Activated CD8-positive, alpha-beta T cell treated with anti-CD3 and anti-CD28 coated beads for 36 hours (primary cell): ENCODE data around the gene SLC1A7. TPM values are rescaled to one million over a fixed set of nuclear protein-coding genes. Genes with fewer than 3 reads are reported as not detected.

Experiments
- ATAC-seq: fragments of 200-7000 bp; cut with Tn5 transposase; one replicate; pipeline ENCODE4 v1.10.0; 2021; ENCODE audit warnings: mild to moderate bottlenecking, moderate library complexity
- CTCF ChIA-PET: fragments of 350-600 bp; sonication (Branson Sonifier 250); formaldehyde crosslinking; loops from one replicate; lab custom pipeline; 2021; ENCODE audit warnings: antibody characterized with exemption; lab: Charles Lee
- POLR2A ChIA-PET: fragments of 350-600 bp; sonication (Branson Sonifier 250); formaldehyde crosslinking; loops from one replicate; lab custom pipeline; 2021; ENCODE audit warnings: antibody characterized with exemption; lab: Charles Lee
- DNase-seq: peaks from one replicate; pipeline ENCODE4 v3.0.0-alpha.2; 2020
- H3K27ac Mint-ChIP-seq: one replicate; pipeline ENCODE4 v1.8.0; 2021; ENCODE audit warnings: mild to moderate bottlenecking, mixed read lengths
- H3K27me3 Mint-ChIP-seq: one replicate; pipeline ENCODE4 v1.8.0; 2021; ENCODE audit warnings: mixed read lengths
- H3K36me3 Mint-ChIP-seq: one replicate; pipeline ENCODE4 v1.8.0; 2021; ENCODE audit warnings: low read depth, mixed read lengths
- H3K4me1 Mint-ChIP-seq: one replicate; pipeline ENCODE4 v1.8.0; 2021; ENCODE audit warnings: low read depth, mixed read lengths
- H3K4me3 Mint-ChIP-seq: one replicate; pipeline ENCODE4 v1.8.0; 2021; ENCODE audit warnings: mild to moderate bottlenecking, moderate library complexity, mixed read lengths
- H3K9me3 Mint-ChIP-seq: one replicate; pipeline ENCODE4 v1.8.0; 2021; ENCODE audit warnings: mixed read lengths
- CTCF ChIP-seq: fragments of 200-600 bp; IDR thresholded peaks from one replicate; pipeline ENCODE4 v1.8.0; 2022; ENCODE audit warnings: antibody characterized with exemption, mild to moderate bottlenecking
- intact Hi-C: fragments of 100-400 bp; cut with micrococcal nuclease; formaldehyde crosslinking; loops from one replicate; pipeline ENCODE4 v1.10.0; 2022
- total RNA-seq, 2 experiments: library from RNA; stranded (reverse); gene quantifications; one replicate each; pipeline ENCODE4 v1.2.3, GENCODE V29; 2021

The SLC1A7 gene
- total RNA-seq, 2 experiments from 2014 or later, result not detected

DNA sequence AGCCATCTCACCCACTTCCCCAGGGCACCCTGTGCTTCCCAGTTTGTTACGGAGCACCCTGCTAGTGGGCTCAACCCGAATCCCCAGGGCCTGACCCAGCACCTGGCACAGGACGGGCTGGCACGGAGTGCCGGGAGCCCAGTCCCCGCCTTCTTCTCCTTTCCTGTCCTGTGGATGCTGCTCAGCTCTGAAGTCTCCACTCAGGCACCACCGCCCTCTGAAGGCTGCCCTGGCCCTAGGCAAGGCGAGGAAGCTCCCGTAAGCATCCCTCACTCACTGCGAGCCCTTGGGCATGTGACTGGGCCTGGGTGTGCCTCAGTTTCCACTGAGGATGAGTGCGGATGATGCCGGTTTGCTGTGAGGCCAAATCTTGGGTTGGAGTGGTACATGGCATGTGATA lies 21.8 kb downstream of the SLC1A7 start:
- ChIA-PET POLR2A (interaction anchor here (1.0 kb wide), 1 partner anchor 11 kb away, joined by 3 read pairs; no protein-coding TSS in a partner anchor), CTCF (no interaction called here)
- H3K4me3 Mint-ChIP-seq, result no peak overlapping the region
- no peaks in the 10 kb centered on the region for H3K9me3 Mint-ChIP-seq
- DNase-seq, result no peak
- no peak overlapping the region for H3K27ac Mint-ChIP-seq
- no peak for TF ChIP-seq CTCF
- H3K27me3 Mint-ChIP-seq, result no peaks in the 10 kb centered on the region
- intact Hi-C loops, result no loop called here
- H3K4me1 Mint-ChIP-seq, result no peaks in the 10 kb centered on the region
- H3K36me3 Mint-ChIP-seq, result no peaks in the 10 kb centered on the region
- ATAC-seq, result no peak

DNA sequence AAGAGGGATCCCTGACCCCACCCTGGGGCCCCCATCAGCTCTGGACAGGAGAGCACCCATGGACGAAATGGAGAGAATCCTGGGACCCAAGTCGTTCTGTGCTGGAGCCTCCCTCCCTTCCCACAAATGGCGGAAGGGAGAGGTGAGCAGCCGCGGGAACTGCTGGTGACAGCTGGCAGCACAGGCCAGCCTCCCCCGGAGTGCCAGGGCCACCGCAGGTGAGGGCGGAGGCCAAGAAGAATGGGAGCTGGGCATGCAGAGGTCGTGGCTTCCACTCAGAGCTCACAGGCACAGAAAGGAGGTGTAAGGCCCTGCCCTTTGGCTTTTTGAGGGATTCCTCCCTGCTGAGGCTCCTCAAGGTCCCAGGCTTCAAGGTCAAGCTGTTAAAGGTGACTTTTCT lies 24.6 kb downstream of the SLC1A7 start:
- H3K36me3 Mint-ChIP-seq, result no peaks in the 10 kb centered on the region
- intact Hi-C loops, result no loop called here
- H3K27me3 Mint-ChIP-seq, result no peaks in the 10 kb centered on the region
- no peaks in the 10 kb centered on the region for H3K9me3 Mint-ChIP-seq
- ChIA-PET CTCF (no interaction called here), POLR2A (no interaction called here)
- H3K4me3 Mint-ChIP-seq, result no peak overlapping the region
- TF ChIP-seq CTCF, result no peak
- ATAC-seq (no peak), DNase-seq (no peak)
- no peaks in the 10 kb centered on the region for H3K4me1 Mint-ChIP-seq
- H3K27ac Mint-ChIP-seq, result no peak overlapping the region

DNA sequence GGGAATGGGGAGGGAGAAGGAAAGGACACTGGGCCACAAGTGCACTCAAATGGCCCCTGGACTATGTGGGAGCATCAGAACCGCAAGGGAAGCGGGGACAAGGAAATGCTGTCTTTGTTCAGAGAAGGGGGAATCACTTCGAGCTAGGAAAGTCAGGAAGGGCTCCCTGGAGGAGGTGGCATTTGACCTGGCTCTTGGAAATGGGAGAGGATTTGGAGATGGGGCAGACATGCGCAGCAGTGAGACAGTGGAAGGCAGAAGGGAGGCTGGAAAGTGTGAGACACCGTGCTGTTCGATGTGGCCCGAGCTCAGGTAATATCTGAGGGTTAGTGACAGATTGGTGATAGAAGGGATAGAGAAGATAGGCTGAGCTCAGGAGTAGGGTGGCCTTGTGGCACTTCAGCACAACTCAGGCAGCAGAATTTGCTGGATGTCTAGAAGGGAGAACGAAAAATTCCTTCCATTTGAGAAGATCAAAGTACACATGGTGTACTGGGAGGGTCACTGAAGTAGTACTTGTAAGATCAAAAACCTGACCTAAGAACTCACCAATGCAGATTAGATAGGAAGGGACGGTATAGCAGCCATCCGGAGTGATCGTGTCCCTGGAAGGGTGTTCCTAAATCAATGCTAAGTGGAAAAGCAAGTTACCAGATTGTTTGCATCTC lies 25.4 kb downstream of the SLC1A7 start:
- no peak for TF ChIP-seq CTCF
- DNase-seq (no peak), ATAC-seq (no peak)
- Mint-ChIP-seq H3K27ac (no peak overlapping the region), H3K27me3 (no peaks in the 10 kb centered on the region), H3K4me1 (no peaks in the 10 kb centered on the region), H3K36me3 (no peaks in the 10 kb centered on the region), H3K9me3 (no peaks in the 10 kb centered on the region), H3K4me3 (no peak overlapping the region)
- ChIA-PET POLR2A (no interaction called here), CTCF (no interaction called here)
- intact Hi-C loops, result no loop called here

- no peaks in the 10 kb centered on the region for H3K4me1 Mint-ChIP-seq
- no peaks in the 10 kb centered on the region for H3K27me3 Mint-ChIP-seq
- intact Hi-C loops, result no loop called here
- ChIA-PET POLR2A (no interaction called here), CTCF (no interaction called here)
- H3K4me3 Mint-ChIP-seq, result no peak overlapping the region
- no peak for TF ChIP-seq CTCF
- no peak for DNase-seq
- ATAC-seq, result no peak
- H3K36me3 Mint-ChIP-seq, result no peaks in the 10 kb centered on the region
- H3K27ac Mint-ChIP-seq, result no peak overlapping the region
- no peaks in the 10 kb centered on the region for H3K9me3 Mint-ChIP-seq
These were observed 26.1 kb downstream of the SLC1A7 start for GRCh38 chr1:53116307-53116810.

DNA sequence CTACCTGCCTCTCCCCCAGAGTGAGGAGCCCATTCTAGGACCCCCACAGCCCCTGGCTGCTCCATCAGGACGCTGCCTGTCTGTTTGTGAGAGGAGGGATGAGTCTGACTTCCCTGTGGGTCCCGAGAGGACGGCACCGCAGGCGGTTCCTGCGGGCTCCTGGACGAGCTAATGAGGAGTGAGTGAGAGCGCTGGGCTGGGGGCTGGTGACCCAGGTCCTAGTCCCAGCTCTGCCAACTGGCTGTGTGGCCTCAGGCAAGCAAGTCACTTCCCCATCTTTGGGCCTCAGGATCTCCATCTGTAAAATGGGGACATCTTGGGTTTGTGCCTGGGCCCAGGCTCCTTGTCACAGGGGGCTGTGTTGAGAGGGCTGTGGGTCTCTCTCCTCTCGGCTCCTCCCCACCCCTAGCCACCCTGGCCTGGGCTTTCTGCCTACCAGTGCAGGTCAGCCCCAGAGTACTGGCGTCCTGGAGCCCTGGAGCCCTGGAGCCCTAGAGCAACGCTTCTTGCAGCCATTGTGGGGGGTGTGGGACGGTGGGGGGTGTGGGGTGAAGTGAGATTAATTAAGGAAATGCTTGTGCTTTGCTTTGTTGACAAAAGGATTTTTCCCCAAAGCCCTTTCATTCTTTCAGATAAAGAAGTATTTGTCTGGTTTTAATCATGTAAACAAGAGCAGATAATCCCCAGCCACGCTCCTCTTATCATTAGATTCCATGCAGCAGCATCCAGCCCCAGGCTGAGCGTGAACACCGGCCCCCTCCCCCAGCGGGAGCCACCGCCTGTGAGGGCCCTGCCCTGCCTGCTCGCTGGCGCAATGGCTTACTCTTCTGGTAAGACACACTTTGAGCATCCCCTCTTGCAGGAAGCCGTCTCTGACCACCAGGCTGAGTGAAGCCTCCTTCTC lies 26.8 kb downstream of the SLC1A7 start:
- no peaks in the 10 kb centered on the region for H3K9me3 Mint-ChIP-seq
- intact Hi-C loops, result no loop called here
- ATAC-seq, result no peak
- no peaks in the 10 kb centered on the region for H3K27me3 Mint-ChIP-seq
- peaks cover 4% of the 10 kb centered on the region for H3K4me1 Mint-ChIP-seq
- H3K4me3 Mint-ChIP-seq, result no peak overlapping the region
- no peak overlapping the region for H3K27ac Mint-ChIP-seq
- no peaks in the 10 kb centered on the region for H3K36me3 Mint-ChIP-seq
- no peak for DNase-seq
- ChIA-PET POLR2A (no interaction called here), CTCF (no interaction called here)
- TF ChIP-seq CTCF, result no peak
